T-helper 22 cell (primary cell): ENCODE data around the gene CASKIN2.
A peak's percentile ranks its signal among the peaks of the same experiment; 100 is the strongest.
"Not testable (repeated sequence)": the region's sequence is repeated elsewhere in the genome, so short reads cannot be mapped to it uniquely, and the experiment has no call there.

Experiments
- DNase-seq: peaks from one replicate; pipeline ENCODE4 v3.0.0-alpha.2; 2020; ENCODE audit warnings: low read depth

Gene CASKIN2

DNA sequence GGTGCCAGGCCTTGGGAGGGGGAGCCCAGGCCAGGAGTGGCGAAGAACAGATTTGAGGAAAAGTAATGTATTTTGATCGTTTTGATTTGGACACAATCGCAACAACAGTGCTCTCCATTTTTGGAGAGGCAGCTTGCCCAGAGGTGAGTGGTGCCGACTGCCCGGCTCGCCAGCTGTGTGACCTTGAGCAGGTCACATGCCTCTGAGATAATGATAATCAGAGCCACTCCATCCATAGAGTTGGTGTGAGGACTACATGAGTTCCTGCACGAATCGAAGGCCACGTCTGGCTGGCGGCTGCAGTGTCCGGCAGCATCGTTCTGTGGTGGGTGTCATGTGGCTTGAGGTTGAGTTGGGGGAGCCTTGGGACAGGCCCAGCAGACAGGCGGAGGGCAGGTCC lies 30.8 kb upstream of the CASKIN2 start:
- no peak for DNase-seq

DNA sequence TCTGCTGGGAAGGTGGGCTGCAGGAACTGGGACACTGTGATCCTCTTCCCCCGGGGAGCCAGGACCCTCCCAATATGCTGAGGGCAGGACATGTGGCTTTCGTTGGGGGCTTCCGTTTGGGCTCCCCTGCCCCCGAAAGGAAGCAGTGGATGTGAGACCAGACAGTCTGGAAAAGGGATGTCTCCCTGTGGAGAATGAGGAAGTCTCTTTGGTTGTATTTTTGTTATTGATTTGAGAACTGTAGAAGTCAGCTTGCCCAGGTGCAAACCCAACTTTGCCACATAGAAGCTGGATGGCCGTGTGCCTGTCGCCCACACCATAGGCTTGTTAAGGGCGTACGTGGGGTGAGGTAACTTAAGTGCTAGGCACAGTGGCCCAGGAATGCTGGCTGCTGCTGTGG lies 28.9 kb upstream of the CASKIN2 start:
- no peak for DNase-seq

DNA sequence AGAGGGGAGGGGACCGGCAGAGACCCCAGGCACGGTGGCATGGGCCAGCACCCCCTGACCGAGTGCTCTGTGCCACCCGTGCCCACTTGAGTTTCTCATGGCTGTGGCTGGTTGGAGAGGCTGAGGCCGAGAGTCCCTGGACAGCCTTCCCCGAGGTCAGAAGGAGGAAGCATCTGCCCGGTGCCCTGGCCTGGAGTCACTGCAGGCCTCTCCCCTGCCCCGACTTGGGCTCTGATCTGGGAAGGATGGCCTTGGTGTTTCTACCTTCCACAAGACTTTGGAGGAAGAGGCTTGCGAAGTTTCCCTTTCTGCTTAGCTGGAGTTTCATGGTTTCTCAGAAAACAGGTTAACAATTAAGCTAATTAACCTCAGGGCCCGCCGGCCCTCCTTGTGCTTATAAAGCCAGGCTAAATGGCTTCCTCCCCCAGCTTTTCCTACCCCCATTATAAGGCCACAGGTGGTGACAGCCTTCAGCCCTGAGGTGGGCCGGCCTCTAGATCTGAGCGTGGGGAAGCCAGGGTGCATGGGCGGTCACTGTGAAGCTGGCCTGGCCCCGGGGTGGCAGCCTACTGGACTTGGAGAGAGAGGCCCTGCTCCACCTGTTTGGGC lies 27.5 kb upstream of the CASKIN2 start:
- DNase-seq, result no peak

- no peak for DNase-seq
Measured at GRCh38 chr17:75542229-75542628, 26.9 kb upstream of the CASKIN2 start.

DNA sequence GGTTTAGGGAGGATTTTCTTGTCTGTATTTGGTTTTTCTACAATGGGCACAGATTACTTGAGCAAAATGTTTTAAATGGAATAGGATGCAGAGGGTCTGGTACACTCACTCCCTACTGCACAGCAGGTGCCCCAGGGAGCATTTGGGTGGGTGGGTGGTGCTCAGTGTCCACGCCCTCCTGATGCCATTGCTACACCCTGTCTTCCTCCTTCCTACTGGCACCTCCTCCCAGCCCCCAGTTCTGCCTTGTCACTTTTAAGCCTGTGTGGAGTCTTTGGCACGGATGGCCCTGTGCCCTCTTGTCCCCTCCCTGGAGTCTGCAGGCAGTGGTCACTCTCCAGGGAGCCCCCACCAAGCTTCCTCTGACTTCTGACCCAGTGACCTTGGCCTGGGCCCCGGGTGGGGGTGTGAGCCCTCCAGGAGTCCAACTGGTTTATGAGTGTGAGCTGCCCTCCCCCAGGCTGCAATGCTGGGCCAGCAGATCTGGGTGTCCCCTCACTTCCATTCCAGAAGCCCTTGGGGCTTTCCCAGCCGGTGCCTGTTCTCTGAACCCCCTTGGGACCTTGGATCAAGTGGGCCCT lies 25.7 kb upstream of the CASKIN2 start:
- no peak for DNase-seq

- DNase-seq, result no peak
Measured at GRCh38 chr17:75539967-75540729, 24.8 kb upstream of the CASKIN2 start.

- no peak for DNase-seq
Measured at GRCh38 chr17:75536366-75536765, 21.0 kb upstream of the CASKIN2 start.

GRCh38 chr17:75535871-75536270 lies 20.5 kb upstream of the CASKIN2 start:
- DNase-seq, result no peak

DNA sequence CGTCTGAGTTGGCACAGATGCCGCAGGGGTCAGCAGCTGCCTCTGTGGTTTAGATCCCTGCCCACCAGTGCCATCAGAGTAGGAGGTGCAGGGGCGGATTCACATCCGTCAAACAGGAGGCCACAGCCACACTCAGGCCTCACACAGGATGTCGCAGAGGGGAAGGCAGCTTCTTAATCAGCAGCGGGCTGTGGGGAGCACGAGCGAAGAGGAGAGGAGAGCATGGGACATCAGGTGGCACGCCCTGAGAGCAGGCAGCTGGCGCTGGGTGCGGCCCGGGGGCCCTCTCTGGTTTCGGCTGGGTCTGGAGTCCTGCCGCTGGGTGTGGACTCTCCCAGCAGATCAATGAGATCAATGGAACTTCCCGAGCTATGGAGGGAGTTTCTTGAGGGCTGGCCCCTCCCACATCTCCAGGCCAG lies 19.8 kb upstream of the CASKIN2 start:
- peak; percentile 17 for DNase-seq

DNA sequence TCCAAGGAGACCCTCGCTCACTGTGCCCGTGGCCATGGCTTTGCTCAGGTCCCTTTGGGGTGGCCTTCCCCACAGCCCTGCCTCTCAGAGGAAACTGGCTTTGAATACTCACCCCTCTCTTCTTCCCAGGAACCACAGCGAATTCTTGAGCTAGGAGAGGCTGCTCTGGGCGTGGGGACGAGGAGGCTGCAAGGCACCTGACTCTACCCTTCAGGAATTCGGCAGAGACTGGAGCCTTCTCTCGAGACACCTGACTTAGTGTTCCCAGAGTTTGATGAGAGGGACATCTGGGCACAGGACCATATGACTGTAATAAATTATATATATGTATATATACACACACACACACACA lies 16.4 kb upstream of the CASKIN2 start:
- no peak for DNase-seq

DNA sequence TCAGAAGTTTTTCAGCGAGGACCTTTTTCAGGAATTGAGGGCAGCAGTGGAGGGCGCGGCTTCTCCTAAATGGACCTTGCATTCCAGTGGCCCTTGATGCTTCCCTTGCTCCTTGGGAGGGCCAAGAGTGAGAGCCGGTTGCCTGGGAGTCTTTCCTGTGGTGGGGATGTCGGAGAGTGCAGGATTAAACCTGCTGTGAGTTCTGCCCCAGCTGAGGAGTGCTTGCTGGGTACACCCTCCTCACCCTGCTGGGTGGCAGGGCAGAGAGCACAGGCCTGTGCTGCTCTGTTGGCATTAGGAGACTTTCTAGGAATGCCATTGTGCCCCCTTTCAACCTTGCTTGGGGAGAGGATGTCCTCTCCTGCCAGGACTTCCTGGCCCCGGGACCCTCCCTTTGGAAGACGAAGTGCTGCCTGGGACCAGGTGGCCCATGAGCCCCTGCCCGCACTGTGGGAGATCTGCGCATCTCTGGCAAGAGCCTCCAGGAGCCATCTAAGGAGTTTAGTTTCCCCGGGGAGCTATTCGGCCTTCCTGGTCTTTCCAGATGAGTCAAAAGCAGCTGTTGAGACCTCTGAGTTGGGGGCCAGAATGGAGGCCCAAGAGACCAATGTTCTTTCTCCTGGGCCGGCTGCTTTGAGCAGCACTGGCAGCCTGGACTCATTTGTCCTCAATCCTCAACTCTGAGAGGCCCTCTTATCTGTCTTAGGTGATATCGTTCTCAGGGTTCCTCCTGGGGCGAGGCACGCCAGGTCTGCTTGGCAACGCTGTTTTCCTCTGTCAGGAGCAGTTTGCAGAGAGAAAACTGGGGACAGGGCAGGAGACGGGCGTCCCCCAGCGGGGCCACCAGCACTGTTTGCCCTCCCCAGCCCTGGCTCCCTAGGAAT lies 15.7 kb upstream of the CASKIN2 start:
- no peak for DNase-seq

DNA sequence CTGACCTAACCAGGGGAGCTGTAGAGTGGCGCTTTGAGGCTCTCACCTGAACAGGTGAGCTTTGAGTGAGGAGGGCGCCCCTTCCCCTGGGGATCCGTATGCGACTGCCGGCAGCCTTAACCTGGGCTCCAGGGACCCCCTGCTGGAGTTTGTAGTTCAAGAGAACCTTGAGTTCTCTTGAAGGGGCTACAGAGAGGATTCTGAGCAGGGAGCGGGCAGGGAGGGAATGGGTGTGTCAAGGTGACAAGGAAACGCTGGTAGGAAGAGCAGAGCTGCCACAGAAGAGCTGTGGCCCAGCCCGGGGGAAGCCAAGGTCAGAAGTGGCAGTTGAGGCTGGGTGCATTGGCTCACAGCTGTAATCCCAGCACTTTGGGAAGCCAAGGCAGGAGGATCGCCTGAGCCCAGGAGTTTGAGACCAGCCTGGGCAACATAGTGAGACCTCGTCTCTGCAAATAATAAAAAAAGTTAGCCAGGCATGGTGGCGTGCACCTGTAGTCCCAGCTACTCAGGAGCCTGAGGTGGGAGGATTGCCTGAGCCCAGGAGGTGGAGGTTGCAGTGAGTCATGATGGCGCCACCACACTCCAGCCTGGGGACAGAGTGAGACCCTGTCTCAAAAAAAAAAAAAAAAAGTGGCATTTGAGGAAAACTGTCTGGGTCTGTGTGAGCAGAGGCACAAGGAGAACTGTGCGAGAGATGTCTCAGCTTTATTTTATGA lies 11.4 kb upstream of the CASKIN2 start:
- no peak for DNase-seq

GRCh38 chr17:75525806-75526554 lies 10.6 kb upstream of the CASKIN2 start:
- DNase-seq, result no peak

- peak; percentile 78 for DNase-seq
Measured at GRCh38 chr17:75524970-75525805, 9.9 kb upstream of the CASKIN2 start, which contains the start of gene LLGL2. Gene LLGL2 (plus strand): TSS chr17:75525697. CDS start chr17:75543427, 17,730 bp downstream.

GRCh38 chr17:75524269-75524969 lies 9.1 kb upstream of the CASKIN2 start:
- DNase-seq, result no peak

- DNase-seq, result no peak
Measured at GRCh38 chr17:75523647-75524046, 8.3 kb upstream of the CASKIN2 start.

DNA sequence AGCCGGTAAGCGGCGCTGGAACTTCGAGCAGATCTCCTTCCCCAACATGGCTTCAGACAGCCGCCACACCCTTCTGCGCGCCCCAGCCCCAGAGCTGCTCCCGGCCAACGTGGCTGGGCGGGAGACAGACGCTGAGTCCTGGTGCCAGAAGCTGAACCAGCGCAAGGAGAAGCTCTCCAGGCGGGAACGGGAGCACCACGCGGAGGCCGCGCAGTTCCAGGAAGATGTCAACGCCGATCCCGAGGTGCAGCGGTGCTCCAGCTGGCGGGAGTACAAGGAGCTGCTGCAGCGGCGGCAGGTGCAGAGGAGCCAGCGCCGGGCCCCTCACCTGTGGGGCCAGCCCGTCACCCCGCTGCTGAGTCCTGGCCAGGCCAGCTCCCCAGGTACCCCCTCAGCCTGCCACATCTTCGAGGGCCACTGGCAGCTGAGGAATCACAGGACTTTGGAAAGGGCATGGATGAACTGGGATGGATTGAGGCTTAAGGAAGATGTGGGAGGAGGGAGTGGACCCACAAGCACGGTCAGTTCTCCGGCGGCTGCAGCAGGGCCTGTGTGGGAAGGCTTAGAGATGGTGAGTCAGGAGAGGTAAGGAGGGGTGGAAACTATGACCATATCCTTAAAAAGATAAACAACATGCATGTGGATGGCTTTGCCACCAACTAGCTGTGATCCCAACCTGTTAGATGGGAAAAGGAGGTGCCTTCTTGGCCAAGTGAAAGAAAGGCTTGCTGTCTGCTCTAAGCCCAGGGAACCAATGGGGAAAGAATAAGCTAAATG lies 6.8 kb upstream of the CASKIN2 start:
- DNase-seq, result no peak

- no peak for DNase-seq
Measured at GRCh38 chr17:75521290-75521689, 6.0 kb upstream of the CASKIN2 start.

GRCh38 chr17:75520413-75520812 lies 5.1 kb upstream of the CASKIN2 start:
- not testable (repeated sequence) for DNase-seq
